HG03520 (cell line): ENCODE measurements around the gene DRAP1.
"Not testable (repeated sequence)": the region's sequence is repeated elsewhere in the genome, so short reads cannot be mapped to it uniquely, and the experiment has no call there.

Experiments used
- ATAC-seq: cut with Tn5 transposase; IDR thresholded peaks from one replicate; pipeline ENCODE4 v1.9.1; 2021; ENCODE audit warnings: mild to moderate bottlenecking, moderate library complexity; ENCODE audit not compliant: unreplicated experiment

DRAP1 gene

DNA sequence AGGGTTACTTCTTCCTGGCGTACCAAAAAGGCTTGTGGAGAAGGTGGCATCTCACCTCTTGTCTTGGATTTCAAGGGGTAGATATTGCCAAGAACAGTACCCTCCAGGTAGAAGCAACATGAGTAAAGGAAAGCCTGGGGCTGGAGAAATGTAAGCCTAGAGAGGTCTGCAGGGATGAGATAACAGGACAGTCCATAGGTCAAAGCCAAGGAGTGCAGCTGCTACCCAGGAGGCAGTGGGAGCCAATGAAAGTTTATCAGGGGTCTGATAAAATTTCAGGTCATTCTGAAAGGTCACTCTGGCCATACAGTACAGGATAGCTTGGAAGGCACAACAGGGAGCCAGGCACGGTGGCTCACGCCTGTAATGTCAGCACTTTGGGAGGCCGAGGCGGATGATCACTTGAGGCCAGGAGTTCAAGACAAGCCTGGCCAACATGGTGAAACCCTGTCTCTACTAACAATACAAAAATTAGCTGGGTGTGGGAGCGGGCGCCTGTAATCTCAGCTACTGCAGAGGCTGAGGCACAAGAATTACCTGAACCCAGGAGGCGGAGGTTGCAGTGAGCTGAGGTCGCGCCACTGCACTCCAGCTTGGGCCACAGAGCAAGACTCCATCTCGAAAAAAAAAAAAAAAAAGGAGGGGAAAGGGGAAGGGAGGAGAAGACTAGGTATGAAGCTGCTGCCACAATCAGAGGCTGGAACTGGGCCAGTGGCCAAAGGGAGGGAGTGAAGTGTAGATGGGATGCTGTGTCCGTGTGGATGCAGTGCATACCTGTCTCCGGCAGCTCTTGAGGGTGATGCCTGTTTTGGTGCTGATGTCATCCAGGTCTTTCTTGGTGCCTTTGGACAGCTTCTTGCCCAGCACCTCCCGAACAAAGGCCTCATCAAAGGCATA lies 32.2 kb upstream of the DRAP1 start:
- no peak for ATAC-seq

DNA sequence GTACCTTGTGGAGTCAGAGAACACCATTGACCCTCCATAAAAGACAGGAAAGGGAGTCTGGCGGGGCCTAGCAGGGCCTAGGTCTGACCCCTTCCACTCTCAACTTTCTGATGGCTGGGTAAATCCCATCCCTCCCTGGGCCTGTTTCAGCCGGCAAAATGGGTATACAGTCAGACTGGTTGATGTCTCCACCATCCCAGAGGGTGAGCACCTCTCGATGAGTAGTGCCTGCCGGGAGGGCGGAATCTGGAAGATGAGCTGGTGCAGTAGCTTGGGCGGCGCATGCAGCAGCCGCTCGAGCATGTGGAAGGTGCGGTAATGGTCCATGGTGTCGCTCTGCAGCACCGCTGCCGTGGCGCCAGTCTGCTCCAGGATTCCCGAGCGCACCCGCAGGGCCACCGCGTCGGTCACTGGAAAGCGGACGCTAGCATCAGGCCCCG lies 31.5 kb upstream of the DRAP1 start:
- peak; percentile 2 for ATAC-seq

DNA sequence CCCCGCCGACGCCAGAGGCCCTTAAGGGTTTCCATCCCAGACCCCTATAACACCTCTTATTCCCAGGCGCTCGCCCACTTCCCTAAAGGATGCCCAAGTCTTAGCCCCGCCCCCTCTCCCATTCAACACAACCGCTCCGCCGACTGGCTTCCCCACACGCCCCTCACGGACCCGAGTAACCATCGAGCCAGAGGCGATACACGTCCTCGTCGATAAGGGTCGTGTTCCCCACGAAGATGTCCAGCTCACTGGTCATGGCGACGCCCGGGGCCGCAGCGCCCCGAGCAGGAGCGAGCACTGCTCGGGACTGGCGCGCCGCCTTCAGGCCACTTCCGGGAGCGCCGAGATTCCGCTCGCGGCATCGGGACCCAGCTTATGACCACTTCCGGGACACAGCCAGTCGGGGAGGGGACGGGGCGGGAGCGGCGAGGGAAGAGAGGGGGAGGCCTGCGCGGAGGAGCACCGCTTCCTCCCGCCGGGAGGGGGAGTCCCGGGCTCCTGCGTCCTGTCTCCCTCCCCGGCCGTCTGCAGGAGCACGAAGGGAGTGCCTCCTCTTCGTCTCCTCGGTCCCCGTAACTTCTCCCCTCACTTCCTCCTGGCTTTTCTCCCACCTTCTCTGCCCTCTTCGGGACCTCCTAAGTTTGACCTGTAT lies 30.9 kb upstream of the DRAP1 start, which contains the start of gene FIBP:
Gene FIBP, minus strand, starts transcription at position 309 of the 652 bp plus-strand sequence. Its CDS starts 53 bp downstream, at position 256.
- ATAC-seq = peak; percentile 42

DNA sequence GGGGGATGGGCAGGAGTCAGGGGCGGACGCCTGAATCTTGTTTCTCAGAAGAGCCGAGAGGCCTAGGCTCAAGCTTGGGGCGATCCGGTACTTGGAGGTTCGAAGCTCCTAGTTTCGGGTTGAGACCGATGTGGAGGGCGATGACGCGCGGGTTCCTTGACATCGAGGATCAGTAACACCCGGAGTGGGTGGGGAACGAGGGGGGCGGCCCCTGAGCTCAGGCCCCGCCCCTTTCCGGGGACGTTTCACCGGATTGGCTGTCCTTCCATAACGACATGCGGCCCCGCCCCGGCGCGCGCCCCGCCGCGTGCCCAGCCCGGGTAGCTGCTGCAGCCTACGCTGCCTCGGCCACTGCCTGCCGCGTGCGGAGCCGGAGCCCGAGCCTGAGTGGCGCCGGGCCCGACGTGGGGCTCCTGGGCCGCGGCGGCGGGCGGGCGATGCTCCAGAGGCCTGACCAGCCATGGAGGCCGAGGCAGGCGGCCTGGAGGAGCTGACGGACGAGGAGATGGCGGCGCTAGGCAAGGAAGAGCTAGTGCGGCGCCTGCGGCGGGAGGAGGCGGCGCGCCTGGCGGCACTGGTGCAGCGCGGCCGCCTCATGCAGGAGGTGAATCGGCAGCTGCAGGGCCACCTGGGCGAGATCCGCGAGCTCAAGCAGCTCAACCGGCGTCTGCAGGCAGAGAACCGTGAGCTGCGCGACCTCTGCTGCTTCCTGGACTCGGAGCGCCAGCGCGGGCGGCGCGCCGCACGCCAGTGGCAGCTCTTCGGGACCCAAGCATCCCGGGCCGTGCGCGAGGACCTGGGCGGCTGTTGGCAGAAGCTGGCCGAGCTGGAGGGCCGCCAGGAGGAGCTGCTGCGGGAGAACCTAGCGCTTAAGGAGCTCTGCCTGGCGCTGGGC lies 28.7 kb upstream of the DRAP1 start, which contains the start of gene CCDC85B:
Gene CCDC85B, plus strand, starts transcription at position 350 of the 895 bp plus-strand sequence. Its CDS starts 111 bp downstream, at position 461.
- peak; percentile 38 for ATAC-seq

DNA sequence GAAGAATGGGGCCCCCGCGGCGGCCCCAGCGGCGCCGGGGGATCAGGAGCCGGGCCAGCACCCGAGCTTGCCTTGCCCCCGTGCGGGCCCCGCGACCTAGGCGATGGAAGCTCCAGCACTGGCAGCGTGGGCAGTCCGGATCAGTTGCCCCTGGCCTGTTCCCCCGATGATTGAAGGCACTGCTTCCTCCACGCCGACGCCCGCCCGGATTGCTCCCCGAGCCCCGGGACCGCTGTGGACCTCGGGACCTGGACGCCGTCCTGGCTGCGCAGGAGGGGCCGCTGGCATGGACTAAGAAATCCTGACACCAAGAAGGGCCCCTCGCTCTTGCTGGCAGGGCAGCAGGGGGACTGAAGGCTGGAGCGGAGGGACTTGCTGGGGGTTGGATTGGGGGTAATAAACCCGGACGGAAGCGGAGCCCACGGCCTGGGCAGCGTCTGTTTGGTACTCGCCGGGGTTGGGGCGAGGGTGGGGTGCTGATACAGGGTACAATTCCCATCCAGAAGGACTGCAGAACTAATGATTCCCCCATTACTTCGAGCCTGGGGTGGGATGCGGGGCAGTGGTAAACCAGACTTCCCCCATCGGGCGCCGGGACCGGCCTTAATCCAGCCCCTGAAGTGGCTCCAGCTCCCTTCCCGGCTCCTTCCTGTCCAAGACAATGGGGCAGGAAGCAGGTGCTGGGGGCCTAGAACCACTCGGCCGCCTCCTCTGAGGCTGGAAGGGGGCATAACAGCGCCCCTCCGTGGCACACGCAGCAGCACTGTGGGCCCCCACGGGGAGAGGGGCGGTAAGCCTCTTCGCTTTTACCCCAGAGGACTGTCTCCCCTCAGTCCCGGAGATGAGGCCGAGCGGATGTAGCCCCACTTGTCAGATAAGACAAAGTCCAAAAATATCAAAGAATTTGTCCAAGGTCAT lies 27.7 kb upstream of the DRAP1 start:
- ATAC-seq = no peak

DNA sequence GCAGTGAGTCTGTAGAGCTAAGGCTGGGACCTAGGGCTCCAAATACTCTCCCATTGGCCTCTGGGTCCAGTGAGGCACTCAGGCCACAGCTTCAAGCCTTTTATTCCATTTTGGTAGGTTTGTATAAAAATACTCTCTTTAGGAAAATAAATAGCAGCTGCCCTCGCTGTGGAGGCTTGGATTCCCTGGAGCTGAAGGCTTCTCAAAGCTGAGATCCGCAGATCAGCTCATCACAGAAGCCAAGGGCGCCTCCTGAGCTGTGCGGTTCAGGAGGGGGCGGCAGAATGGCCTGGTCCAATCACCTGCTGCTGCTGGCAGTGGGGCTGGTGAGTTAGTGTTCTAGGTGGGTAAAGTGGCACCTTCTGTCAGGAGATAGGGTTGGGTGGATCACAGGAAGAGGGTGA lies 27.1 kb upstream of the DRAP1 start:
- ATAC-seq = not testable (repeated sequence)

DNA sequence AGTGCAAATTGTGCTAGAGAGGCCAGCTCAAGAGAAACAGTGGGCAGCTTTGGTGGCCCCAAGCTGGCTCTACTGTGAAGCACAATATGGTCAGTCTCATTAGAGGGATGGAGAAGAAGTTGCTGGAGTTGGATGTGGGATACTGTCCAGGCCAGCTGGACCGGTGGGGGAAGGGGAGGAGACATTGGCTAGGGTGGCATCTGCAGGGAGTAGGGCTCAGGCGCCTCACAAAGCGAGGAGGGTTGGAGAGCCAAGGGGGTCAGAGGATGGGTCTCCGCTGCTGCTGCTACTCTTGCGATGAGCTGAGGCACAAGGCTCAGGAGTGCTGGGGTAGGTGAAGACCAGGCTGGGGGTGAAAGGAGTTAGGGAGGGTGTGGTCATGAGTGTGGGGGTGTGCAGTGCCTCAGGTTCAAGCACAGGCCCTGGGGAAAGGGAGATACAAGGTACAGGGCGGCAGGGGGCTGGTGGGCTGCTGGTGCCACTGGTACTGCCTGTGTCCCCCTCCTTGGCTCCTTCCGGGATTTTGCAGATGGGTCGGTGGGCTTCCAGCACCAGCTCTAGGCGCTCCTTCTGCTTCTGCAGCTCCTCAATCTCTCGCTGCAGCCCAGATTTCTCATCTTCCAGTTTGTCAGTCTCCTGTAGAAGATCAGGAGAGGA lies 26.4 kb upstream of the DRAP1 start:
- no peak for ATAC-seq

DNA sequence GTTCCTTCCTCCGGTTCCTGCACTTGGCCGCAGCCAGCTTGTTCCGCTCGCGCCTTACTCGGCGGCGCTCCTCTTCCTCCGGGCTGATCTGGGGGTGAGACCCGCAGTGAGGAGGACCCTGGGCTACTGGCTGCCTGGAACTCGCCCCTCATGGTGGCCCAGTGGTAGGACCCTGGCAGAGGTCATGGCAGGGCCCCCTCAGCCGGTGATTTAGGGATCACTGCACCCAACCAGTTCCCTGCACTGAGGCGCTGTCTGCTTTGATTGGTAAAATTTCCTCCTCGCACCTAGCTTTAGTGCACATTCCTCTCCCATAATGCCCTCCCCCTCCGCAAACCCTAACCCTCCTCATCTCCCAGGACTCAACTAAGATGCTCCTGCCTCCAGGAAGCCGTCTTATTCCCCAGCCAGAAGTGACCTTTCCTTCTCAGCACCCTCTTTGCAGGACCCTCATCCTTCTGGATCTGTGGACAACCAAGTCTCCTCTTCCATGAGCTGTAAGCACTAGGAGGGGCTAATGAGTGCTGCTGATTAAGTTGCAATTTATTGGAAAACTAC lies 25.1 kb upstream of the DRAP1 start:
- no peak for ATAC-seq

DNA sequence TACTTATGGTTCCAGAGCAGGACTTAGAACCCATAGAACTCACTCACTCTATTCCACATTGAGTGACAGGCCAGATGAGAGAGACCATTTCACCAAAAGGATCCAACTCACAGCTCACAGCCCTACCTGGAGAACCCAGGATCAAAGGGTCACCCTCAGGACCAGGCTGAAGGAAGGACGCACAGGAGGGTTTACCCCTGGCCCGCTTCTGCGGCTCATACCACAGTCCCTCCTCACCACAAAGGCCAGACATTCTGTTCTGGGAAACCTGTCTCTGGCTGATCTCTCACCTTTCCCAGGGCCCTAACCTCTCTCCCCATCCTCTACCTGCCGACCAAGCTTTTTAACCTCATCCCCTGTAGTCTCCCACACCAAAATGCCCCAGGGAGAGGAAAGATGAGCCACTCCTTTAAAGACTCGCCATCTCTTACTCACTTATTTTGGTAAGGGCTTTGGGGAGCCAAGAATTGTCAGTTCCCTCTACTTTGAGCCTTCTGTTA lies 23.7 kb upstream of the DRAP1 start:
- ATAC-seq = no peak

DNA sequence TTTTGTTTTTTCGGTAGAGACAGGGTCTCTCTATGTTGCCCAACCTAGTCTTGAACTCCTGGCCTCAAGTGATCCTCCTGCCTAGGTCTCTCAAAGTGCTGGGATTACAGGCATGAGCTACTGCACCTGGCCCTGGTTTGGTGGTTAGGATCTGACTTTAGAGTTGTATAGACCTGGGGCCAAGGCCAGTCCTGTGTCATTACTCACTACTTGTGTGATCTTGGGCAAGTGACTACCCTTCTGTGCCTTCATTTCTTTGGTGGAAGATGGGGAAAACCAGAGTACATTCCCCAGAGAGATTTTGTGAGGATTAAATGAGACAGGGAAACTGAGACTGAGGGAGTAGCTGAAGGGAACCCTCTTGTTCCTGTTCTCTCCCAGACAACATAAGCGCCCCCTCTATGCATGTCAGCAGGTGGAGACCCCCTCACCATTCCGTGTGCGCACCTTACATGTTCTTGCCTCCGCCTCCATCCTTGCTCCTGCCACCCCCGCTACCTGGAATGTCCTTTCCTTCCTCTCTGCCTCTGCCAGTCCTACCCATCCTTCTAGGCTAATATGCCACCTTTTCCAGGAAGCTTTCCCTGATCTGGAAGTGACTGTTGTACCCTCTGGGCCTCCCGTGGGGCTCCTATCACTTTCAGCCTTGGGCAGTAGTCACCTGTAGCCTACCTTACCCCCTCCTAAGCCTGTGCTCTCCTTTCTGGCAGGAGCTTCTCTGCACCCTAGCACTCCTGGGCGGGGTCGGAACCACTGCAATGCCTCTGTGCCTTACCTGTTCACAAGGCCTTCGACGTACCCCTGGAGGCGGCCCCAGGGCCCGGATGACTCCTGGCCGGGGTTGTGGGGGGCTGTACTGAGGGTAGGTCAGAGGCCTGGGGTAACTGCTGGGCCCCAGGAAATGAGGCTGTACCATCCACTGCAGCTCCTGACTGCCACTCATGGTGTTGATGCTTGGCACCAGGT lies 22.9 kb upstream of the DRAP1 start:
- no peak for ATAC-seq

DNA sequence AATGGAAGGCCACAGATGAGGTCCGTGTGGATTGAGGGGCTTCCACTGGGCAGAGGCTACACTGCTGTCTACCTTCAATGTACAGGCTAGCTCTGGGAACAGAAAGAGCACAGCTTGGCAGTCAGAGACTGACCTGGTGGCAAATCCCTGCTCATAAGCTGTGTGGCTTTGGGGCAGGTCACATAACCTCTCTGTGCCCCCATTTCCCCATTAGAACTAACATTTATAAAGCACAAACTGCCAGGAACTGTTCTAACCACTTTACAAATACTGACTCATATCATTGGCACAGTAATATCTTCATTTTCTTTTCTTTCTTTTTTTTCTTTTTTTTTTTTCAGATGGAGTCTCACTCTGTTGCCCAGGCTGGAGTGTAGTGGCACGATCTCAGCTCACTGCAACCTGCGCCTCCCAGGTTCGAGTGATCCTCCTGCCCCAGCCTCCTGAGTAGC lies 22.2 kb upstream of the DRAP1 start:
- ATAC-seq = no peak

DNA sequence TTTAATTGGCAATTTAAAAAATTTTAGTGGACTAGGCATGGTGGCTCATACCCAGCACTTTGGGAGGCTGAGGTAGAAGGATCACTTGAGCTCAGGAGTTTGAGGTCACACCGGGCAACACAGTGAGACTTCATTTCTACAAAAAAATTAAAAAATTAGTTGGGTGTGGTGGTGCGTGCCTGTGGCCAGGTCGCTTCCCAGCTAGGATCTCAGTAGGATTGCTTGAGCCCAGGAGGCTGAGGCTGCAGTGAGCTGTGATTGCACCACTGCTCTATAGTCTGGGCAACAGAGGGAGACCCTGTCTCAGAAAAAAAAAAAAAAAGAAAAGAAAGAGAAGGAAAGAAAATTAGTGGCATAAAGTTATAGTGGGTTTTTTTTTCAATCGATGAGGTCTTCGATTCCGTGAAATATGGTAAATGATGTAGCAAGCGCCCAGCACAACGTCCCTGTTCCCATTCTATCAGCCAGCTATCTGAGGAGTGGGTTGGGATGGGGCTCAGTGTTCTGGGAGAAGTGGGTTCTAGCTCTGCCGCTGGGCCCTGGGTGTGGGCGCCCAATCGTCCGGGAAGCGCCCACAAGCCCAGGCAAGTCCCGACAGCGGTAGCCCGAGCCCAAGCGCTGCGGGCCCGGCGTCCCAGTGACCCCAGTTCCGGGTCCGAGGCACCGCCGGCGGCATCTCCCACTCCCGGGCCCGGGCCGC lies 20.4 kb upstream of the DRAP1 start:
- ATAC-seq = no peak

DNA sequence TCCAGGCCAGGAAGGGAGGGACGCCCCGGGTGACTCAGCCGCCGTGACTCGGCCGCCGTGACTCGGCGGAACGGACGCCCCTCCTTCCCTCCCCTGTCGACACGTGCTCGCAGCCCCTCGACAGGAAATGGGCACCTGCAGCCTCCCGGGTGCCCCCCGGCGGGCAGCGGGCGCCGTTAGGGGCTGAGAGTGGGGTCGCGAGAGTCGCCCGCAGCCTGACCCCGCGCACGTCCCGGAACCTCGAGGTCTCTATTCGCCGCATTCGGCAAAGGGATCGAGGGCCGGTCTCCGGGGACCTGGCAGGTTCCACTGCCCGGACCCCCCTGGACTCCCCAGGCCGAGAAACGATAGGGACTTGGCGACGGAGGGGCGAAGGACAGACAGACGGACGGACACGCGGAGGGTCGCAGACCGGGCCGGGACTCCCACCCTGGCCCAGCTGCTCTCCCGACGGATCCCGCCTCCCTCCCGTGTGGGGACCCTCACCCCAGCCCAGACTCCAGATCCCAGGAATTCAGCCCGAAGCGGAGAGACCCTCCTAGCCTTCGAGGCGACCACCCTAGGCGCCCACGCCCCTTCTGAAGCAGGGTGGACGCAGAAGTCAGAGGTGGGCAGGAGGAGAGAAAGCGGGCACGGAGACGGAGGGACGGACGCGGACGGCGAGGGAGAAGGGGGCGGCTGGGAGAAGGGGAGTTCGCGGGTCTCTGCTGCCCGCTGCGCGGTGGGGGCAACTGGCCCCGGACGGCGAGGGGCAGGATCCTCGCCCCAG lies 19.7 kb upstream of the DRAP1 start:
- ATAC-seq = no peak

DNA sequence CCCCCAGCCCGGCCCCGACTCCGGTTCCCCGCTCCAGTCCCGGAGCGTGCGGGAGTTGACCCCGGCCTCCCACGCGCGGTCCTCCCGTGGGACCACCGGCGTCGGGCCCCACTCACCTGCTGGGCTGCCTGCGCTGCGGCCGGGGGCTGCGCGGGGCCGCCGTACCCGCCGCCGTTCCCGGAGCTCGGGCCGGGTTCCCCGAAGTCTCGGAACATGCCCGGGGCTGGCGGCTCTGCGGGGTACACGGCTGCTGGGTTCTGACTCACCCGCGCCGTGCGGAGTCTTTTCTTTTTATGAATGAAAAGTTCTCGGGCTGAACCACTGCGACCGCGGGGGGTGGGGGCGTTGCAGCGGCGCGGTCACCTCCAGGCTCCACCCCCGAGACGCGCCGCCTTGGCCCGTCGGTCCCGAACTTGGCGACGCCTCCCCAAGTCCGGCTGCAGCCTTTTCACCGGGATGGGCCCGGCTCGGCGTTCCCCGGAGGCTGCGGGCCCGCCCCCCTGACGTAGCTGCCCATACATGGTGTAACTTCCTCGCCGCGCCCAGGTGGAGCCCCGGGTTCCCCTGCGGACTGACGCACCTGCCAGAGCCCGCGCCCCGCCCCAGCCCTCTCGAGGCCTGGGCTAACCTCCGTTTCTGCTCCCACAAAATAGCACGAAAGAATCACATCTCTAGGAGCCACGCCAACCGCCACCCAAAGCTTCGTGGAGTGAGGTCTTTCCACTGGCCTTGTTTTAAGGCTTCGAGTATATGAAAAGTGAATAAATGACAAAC lies 18.9 kb upstream of the DRAP1 start, which contains the start of gene FOSL1:
Gene FOSL1, minus strand, starts transcription at position 264 of the 774 bp plus-strand sequence. Its CDS starts 49 bp downstream, at position 215.
- peak; percentile 60 for ATAC-seq

DNA sequence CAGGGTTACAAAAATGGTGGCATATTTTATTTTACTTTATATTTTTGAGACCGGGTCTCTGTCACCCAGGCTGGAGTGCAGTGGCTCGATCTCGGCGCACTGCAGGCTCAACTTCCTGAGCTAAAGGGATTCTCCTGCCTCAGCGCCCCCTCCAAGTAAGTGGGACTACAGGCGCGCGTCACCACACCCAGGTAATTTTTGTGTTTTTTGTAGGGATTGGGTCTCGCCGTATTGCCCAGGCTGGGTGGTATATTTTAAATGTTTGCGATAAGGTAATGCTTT lies 18.4 kb upstream of the DRAP1 start:
- ATAC-seq = no peak

DNA sequence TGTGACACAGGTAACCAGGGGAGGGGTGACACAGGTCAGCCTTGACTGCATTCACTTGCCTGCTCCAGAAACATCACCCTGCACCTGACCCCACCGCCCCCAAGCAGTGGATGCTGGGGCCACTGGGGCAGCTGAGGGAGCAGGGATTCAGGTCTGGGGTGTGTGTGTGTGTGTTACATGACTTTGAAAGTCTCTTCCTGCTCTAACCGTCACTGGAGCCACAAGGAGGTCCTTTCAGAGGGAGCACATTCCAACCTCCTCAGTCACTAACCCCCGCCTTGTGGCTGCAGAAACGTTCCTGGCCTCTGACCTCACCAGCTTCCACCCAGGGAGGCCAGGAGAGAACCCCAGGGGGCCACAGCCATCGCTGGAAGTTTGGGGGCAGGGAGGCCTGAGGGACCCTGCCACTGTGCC lies 16.2 kb upstream of the DRAP1 start:
- no peak for ATAC-seq
